SK-N-SH (cell line): ENCODE data around the gene MRRF. TPM values are rescaled to one million over a fixed set of nuclear protein-coding genes. Genes with fewer than 3 reads are reported as not detected.

ENCODE experiments used
- CTCF ChIA-PET: fragments of 300-600, 350-600 bp; formaldehyde crosslinking; extraction: SDS; loops from one replicate; lab custom pipeline; 2021; lab: Yijun Ruan, JAX
- POLR2A ChIA-PET: fragments of 350-600 bp; sonication (Branson Sonifier 250); formaldehyde crosslinking; extraction: SDS; loops from one replicate; lab custom pipeline; 2020; ENCODE audit warnings: antibody characterized with exemption, inconsistent platforms; lab: Yijun Ruan, JAX
- DNase-seq: peaks from one replicate; pipeline ENCODE4 v3.0.0; 2012
- H2AFZ ChIP-seq: fragments of 200-600 bp; sonication (generic); 2 replicates; pipeline ENCODE4 v1.8.1; 2016; ENCODE audit warnings: antibody characterized with exemption, mild to moderate bottlenecking, low read depth
- H3F3A ChIP-seq: fragments of 200-600 bp; sonication (generic); replicated peaks from 2 replicates; pipeline ENCODE3; 2016; ENCODE audit warnings: antibody characterized with exemption, mild to moderate bottlenecking; ENCODE audit not compliant: insufficient read depth
- H3K27ac ChIP-seq, 2 experiments: fragments of 200-500 bp in 1 of 2; fragments of 200-600 bp in 1 of 2; sonication (Bioruptor generic) in 1 of 2; sonication (generic), shearing (Covaris generic) in 1 of 2; 2 replicates each; pipeline versions ENCODE4 v1.5.1 to v1.6.1; 2014 to 2016; ENCODE audit warnings: low read depth in 2 of 2, inconsistent platforms in 1 of 2, low read length in 1 of 2, mild to moderate bottlenecking in 1 of 2, mixed read lengths in 1 of 2
- H3K27me3 ChIP-seq: fragments of 200-600 bp; sonication (generic), shearing (Covaris generic); 2 replicates; pipeline ENCODE4 v1.6.1; 2016; ENCODE audit warnings: mixed run types; ENCODE audit not compliant: insufficient read depth
- H3K36me3 ChIP-seq, 2 experiments: fragments of 200-500 bp in 1 of 2; fragments of 200-600 bp in 1 of 2; sonication (Bioruptor generic) in 1 of 2; sonication (generic) in 1 of 2; replicated peaks in 1 of 2; 2 replicates each; pipeline versions ENCODE3 to v1.5.1; 2014 to 2016; ENCODE audit warnings: low read length in 1 of 2, mild to moderate bottlenecking in 1 of 2; ENCODE audit not compliant: insufficient read depth in 2 of 2, control insufficient read depth in 1 of 2
- H3K4me1 ChIP-seq, 2 experiments: fragments of 200-500 bp in 1 of 2; fragments of 200-600 bp in 1 of 2; sonication (Bioruptor generic) in 1 of 2; sonication (generic), shearing (Covaris generic) in 1 of 2; 2 replicates each; pipeline versions ENCODE4 v1.5.1 to v1.6.1; 2014 to 2016; ENCODE audit warnings: low read depth in 1 of 2, low read length in 1 of 2, mixed run types in 1 of 2; ENCODE audit not compliant: insufficient read depth in 2 of 2, control insufficient read depth in 1 of 2
- H3K4me2 ChIP-seq: fragments of 200-600 bp; sonication (generic), shearing (Covaris generic); 2 replicates; pipeline ENCODE4 v1.6.1; 2017; ENCODE audit warnings: mixed run types
- H3K4me3 ChIP-seq, 2 experiments: fragments of 200-500 bp in 1 of 2; fragments of 200-600 bp in 1 of 2; sonication (Bioruptor generic) in 1 of 2; sonication (generic), shearing (Covaris generic) in 1 of 2; 2 replicates each; pipeline versions ENCODE4 v1.5.1 to v1.8.1; 2014 to 2016; ENCODE audit warnings: low read depth in 2 of 2, inconsistent platforms in 1 of 2, low read length in 1 of 2, mild to moderate bottlenecking in 1 of 2, mixed read lengths in 1 of 2, moderate library complexity in 1 of 2
- H3K79me2 ChIP-seq: fragments of 200-600 bp; sonication (generic); 2 replicates; pipeline ENCODE4 v1.8.1; 2017; ENCODE audit warnings: mild to moderate bottlenecking; ENCODE audit not compliant: insufficient read depth
- H3K9ac ChIP-seq: fragments of 200-600 bp; sonication (generic); 2 replicates; pipeline ENCODE4 v1.6.1; 2017; ENCODE audit warnings: mixed run types
- H3K9me2 ChIP-seq: fragments of 200-600 bp; sonication (generic); 2 replicates; pipeline ENCODE4 v1.6.1; 2017; ENCODE audit warnings: mixed run types
- H3K9me3 ChIP-seq: fragments of 200-600 bp; sonication (generic); 2 replicates; pipeline ENCODE4 v1.6.1; 2017; ENCODE audit warnings: mixed run types, mild to moderate bottlenecking, moderate library complexity
- H4K20me1 ChIP-seq: fragments of 200-600 bp; sonication (generic); 2 replicates; pipeline ENCODE4 v1.6.1; 2017; ENCODE audit warnings: mild to moderate bottlenecking, mixed run types; ENCODE audit not compliant: insufficient read depth
- ELF1 ChIP-seq: IDR thresholded peaks from 2 replicates; pipeline ENCODE4 v1.4.0; 2012
- EZH2phosphoT487 ChIP-seq: fragments of 200-600 bp; sonication (generic); IDR thresholded peaks from 2 replicates; pipeline ENCODE4 v1.6.1; 2017; ENCODE audit warnings: low read depth, mixed run types, mild to moderate bottlenecking, antibody characterized with exemption, moderate library complexity, borderline replicate concordance
- FOSL2 ChIP-seq: IDR thresholded peaks from 2 replicates; pipeline ENCODE4 v1.4.0; 2012; ENCODE audit warnings: low read depth, mild to moderate bottlenecking, moderate library complexity, borderline replicate concordance
- FOXM1 ChIP-seq: IDR thresholded peaks from 2 replicates; pipeline ENCODE4 v1.4.0; 2012; ENCODE audit warnings: low read depth, mild to moderate bottlenecking
- GATA2 ChIP-seq: sonication (generic); formaldehyde crosslinking; IDR thresholded peaks from 2 replicates; pipeline ENCODE4 v1.5.0; 2020; ENCODE audit warnings: mild to moderate bottlenecking, missing genetic modification reagents
- MEF2A ChIP-seq: IDR thresholded peaks from 2 replicates; pipeline ENCODE4 v1.4.0; 2012; ENCODE audit warnings: low read depth, borderline replicate concordance
- NRF1 ChIP-seq: IDR thresholded peaks from 2 replicates; pipeline ENCODE4 v1.6.1; 2012; ENCODE audit warnings: low read depth, mild to moderate bottlenecking, low read length
- POLR2AphosphoS5 ChIP-seq: IDR thresholded peaks from 2 replicates; pipeline ENCODE4 v1.6.1; 2012; ENCODE audit warnings: low read depth, low read length
- RAD21 ChIP-seq: IDR thresholded peaks from 2 replicates; pipeline ENCODE4 v1.6.1; 2012; ENCODE audit warnings: mild to moderate bottlenecking, low read length
- RFX5 ChIP-seq: IDR thresholded peaks from 2 replicates; pipeline ENCODE4 v1.6.1; 2012; ENCODE audit warnings: mild to moderate bottlenecking, improper control_type of control experiment, low read length
- SIN3A ChIP-seq: IDR thresholded peaks from 2 replicates; pipeline ENCODE4 v1.6.1; 2012; ENCODE audit warnings: low read depth, mild to moderate bottlenecking, low read length, moderate library complexity, borderline replicate concordance
- SMC3 ChIP-seq: IDR thresholded peaks from 2 replicates; pipeline ENCODE4 v1.6.1; 2012; ENCODE audit warnings: low read depth, low read length, improper control_type of control experiment
- TEAD4 ChIP-seq: IDR thresholded peaks from 2 replicates; pipeline ENCODE4 v1.4.0; 2012; ENCODE audit warnings: mild to moderate bottlenecking, borderline replicate concordance; ENCODE audit not compliant: insufficient read depth
- YY1 ChIP-seq: IDR thresholded peaks from 2 replicates; pipeline ENCODE4 v1.4.0; 2012; ENCODE audit warnings: low read depth, mild to moderate bottlenecking
- whole genome bisulfite sequencing: methylation state at CpG from one replicate; pipeline ENCODE4 v1.1.6; 2017; ENCODE audit warnings: low lambda C conversion rate; 5-methylcytosine and 5-hydroxymethylcytosine counted together
- polyA plus RNA-seq, 3 experiments: library from polyadenylated mRNA; depleted of rRNA; stranded (reverse); fragments of >200 nt; gene quantifications; 2 replicates each; pipeline ENCODE4 v1.2.3, GENCODE V29; 2012
- TF ChIP-seq, protein P1 (sequence below): fragments of 150-350 bp; IDR thresholded peaks from 2 replicates; pipeline ENCODE4 v1.6.1; 2016; ENCODE audit warnings: mild to moderate bottlenecking, low read depth, low read length
- TF ChIP-seq, protein P2 (sequence below): IDR thresholded peaks from 2 replicates; pipeline ENCODE4; 2012
- TF ChIP-seq, protein P3 (sequence below): fragments of 200-600 bp; sonication (generic); IDR thresholded peaks from 2 replicates; pipeline ENCODE4 v1.6.1; 2017; ENCODE audit warnings: antibody characterized with exemption, mild to moderate bottlenecking, moderate library complexity
- TF ChIP-seq, protein P4 (sequence below): IDR thresholded peaks from 2 replicates; pipeline ENCODE4 v1.6.1; 2012; ENCODE audit warnings: mild to moderate bottlenecking, low read depth, low read length, moderate library complexity
- TF ChIP-seq, protein P5 (sequence below): IDR thresholded peaks from 2 replicates; pipeline ENCODE4 v1.4.0; 2012; ENCODE audit warnings: low read depth, borderline replicate concordance

Gene MRRF
- polyA plus RNA-seq, 1 of the 3 experiments (the other 2 are of a cell fraction), result 35.1 TPM

DNA sequence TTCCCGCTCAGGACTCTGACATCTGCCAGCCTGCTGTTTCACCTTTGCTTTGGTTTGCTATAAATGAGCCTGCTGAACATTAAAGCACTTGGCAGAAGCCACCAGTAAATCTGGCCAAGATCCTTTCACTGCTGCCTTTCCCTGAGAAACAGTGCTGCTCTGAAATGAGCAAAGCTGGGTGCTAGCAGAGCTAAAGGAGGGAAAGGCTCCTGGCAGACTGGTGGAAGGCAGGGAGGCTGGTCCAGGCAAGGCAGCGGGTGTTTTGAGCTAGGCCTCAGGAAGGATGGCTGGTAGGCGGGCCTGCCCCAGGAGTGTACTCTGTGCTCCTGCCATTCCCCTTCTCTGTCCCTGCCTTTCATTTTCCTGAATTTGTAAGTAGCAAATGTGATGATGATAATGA, 53.6 kb downstream of the MRRF start:
- 88% methylated on average over 2 of the region's 3 CpGs for WGBS
- no peaks in the 10 kb centered on the region for H3K9me3 ChIP-seq
- peaks cover 0 to 8% of the 10 kb centered on the region in 2 experiments; a peak in 1 of 4 replicates for H3K4me1 ChIP-seq
- no peaks in the 10 kb centered on the region for H3K9me2 ChIP-seq
- H2AFZ ChIP-seq, result no peak overlapping the region
- DNase-seq, result no peak
- H3K27me3 ChIP-seq, result no peaks in the 10 kb centered on the region
- no peak overlapping the region for H3K9ac ChIP-seq
- TF ChIP-seq GATA2 (CRISPR knock-in tag) (no peak), NRF1 (no peak), MEF2A (no peak), FOXM1 (no peak), SIN3A (no peak), ELF1 (no peak), YY1 (no peak), POLR2AphosphoS5 (no peak), RAD21 (no peak), FOSL2 (no peak), TEAD4 (no peak)
- TF ChIP-seq, protein P1, sequence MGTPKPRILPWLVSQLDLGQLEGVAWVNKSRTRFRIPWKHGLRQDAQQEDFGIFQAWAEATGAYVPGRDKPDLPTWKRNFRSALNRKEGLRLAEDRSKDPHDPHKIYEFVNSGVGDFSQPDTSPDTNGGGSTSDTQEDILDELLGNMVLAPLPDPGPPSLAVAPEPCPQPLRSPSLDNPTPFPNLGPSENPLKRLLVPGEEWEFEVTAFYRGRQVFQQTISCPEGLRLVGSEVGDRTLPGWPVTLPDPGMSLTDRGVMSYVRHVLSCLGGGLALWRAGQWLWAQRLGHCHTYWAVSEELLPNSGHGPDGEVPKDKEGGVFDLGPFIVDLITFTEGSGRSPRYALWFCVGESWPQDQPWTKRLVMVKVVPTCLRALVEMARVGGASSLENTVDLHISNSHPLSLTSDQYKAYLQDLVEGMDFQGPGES, result no peak
- TF ChIP-seq, protein P2, sequence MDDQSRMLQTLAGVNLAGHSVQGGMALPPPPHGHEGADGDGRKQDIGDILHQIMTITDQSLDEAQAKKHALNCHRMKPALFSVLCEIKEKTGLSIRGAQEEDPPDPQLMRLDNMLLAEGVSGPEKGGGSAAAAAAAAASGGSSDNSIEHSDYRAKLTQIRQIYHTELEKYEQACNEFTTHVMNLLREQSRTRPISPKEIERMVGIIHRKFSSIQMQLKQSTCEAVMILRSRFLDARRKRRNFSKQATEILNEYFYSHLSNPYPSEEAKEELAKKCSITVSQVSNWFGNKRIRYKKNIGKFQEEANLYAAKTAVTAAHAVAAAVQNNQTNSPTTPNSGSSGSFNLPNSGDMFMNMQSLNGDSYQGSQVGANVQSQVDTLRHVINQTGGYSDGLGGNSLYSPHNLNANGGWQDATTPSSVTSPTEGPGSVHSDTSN, result no peak
- TF ChIP-seq, protein P3, sequence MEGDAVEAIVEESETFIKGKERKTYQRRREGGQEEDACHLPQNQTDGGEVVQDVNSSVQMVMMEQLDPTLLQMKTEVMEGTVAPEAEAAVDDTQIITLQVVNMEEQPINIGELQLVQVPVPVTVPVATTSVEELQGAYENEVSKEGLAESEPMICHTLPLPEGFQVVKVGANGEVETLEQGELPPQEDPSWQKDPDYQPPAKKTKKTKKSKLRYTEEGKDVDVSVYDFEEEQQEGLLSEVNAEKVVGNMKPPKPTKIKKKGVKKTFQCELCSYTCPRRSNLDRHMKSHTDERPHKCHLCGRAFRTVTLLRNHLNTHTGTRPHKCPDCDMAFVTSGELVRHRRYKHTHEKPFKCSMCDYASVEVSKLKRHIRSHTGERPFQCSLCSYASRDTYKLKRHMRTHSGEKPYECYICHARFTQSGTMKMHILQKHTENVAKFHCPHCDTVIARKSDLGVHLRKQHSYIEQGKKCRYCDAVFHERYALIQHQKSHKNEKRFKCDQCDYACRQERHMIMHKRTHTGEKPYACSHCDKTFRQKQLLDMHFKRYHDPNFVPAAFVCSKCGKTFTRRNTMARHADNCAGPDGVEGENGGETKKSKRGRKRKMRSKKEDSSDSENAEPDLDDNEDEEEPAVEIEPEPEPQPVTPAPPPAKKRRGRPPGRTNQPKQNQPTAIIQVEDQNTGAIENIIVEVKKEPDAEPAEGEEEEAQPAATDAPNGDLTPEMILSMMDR, result no peak
- peaks cover 2% of the 10 kb centered on the region for H3F3A ChIP-seq
- POLR2A ChIA-PET, result no interaction called here
- no peaks in the 10 kb centered on the region for H4K20me1 ChIP-seq
- H3K4me2 ChIP-seq, result no peak overlapping the region
- CTCF ChIA-PET, result interaction anchor here (1.0 kb wide), 1 partner anchor 223 kb away, joined by 4 read pairs; no protein-coding TSS in a partner anchor
- peaks cover 32 to 34% of the 10 kb centered on the region in 2 experiments for H3K36me3 ChIP-seq
- no peaks in the 10 kb centered on the region for H3K79me2 ChIP-seq
- no peak overlapping the region for H3K4me3 ChIP-seq
- H3K27ac ChIP-seq, result peak overlapping the region in 1 of 2 experiments; percentile 25; a peak in 1 of 4 replicates

DNA sequence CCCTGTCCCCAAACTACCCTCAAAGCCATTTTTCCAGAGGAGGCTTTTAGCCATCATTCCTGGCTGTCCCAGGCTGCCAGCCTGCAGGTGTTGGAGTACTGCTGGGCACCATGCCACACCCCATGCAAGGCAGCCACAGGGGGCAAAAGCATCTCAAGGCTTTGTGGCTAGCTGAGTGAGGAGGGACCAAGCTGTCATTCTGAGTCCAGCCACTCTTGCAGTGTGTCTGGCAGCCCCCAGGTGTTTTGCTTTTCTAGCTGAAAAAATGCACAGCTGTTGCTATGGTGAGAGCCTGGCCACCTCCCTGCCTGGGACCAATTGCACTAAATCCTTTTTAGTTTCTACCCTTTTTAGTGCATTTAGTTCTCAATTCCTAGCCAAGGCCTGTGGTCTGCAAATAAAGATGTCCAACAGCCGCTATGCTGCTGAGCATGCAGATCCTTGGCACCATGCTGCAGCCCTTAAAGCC, 55.8 kb downstream of the MRRF start:
- CTCF ChIA-PET, result interaction anchor here (1.2 kb wide), 1 partner anchor 197 kb away, joined by 3 read pairs; no protein-coding TSS in a partner anchor
- H4K20me1 ChIP-seq, result no peaks in the 10 kb centered on the region
- DNase-seq, result no peak
- H3K4me2 ChIP-seq, result no peak overlapping the region
- peaks cover 4% of the 10 kb centered on the region for H3F3A ChIP-seq
- H3K4me1 ChIP-seq, result peaks cover 0 to 8% of the 10 kb centered on the region in 2 experiments; a peak in 1 of 4 replicates
- H3K9me2 ChIP-seq, result no peaks in the 10 kb centered on the region
- no peaks in the 10 kb centered on the region for H3K9me3 ChIP-seq
- H3K27me3 ChIP-seq, result no peaks in the 10 kb centered on the region
- WGBS, result 100% methylated on average over 1 of the region's 1 CpG
- no peak overlapping the region for H3K9ac ChIP-seq
- H2AFZ ChIP-seq, result no peak overlapping the region
- peaks cover 27 to 29% of the 10 kb centered on the region in 2 experiments for H3K36me3 ChIP-seq
- no peak overlapping the region for H3K27ac ChIP-seq
- no peaks in the 10 kb centered on the region for H3K79me2 ChIP-seq
- no peak overlapping the region for H3K4me3 ChIP-seq
- POLR2A ChIA-PET, result no interaction called here
- TF ChIP-seq SMC3 (no peak), RFX5 (no peak), EZH2phosphoT487 (no peak)
- TF ChIP-seq, protein P4, sequence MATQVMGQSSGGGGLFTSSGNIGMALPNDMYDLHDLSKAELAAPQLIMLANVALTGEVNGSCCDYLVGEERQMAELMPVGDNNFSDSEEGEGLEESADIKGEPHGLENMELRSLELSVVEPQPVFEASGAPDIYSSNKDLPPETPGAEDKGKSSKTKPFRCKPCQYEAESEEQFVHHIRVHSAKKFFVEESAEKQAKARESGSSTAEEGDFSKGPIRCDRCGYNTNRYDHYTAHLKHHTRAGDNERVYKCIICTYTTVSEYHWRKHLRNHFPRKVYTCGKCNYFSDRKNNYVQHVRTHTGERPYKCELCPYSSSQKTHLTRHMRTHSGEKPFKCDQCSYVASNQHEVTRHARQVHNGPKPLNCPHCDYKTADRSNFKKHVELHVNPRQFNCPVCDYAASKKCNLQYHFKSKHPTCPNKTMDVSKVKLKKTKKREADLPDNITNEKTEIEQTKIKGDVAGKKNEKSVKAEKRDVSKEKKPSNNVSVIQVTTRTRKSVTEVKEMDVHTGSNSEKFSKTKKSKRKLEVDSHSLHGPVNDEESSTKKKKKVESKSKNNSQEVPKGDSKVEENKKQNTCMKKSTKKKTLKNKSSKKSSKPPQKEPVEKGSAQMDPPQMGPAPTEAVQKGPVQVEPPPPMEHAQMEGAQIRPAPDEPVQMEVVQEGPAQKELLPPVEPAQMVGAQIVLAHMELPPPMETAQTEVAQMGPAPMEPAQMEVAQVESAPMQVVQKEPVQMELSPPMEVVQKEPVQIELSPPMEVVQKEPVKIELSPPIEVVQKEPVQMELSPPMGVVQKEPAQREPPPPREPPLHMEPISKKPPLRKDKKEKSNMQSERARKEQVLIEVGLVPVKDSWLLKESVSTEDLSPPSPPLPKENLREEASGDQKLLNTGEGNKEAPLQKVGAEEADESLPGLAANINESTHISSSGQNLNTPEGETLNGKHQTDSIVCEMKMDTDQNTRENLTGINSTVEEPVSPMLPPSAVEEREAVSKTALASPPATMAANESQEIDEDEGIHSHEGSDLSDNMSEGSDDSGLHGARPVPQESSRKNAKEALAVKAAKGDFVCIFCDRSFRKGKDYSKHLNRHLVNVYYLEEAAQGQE, result no peak
- TF ChIP-seq, protein P5, sequence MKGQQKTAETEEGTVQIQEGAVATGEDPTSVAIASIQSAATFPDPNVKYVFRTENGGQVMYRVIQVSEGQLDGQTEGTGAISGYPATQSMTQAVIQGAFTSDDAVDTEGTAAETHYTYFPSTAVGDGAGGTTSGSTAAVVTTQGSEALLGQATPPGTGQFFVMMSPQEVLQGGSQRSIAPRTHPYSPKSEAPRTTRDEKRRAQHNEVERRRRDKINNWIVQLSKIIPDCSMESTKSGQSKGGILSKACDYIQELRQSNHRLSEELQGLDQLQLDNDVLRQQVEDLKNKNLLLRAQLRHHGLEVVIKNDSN, result no peak
